CD4-positive, alpha-beta T cell (primary cell): ENCODE data around the gene SFMBT2. TPM values are rescaled to one million over a fixed set of nuclear protein-coding genes. Genes with fewer than 3 reads are reported as not detected.

Experiments used
- ATAC-seq: fragments of 200-7000 bp; cut with Tn5 transposase; one replicate; pipeline ENCODE4 v1.10.0; 2022; ENCODE audit warnings: mild to moderate bottlenecking; ENCODE audit not compliant: poor library complexity
- CTCF ChIA-PET: fragments of 350-600 bp; sonication (Branson Sonifier 250); formaldehyde crosslinking; loops from one replicate; lab custom pipeline; 2021; ENCODE audit warnings: antibody characterized with exemption, inconsistent platforms; lab: Charles Lee
- POLR2A ChIA-PET: fragments of 350-600 bp; sonication (Branson Sonifier 250); formaldehyde crosslinking; loops from one replicate; lab custom pipeline; 2021; ENCODE audit warnings: antibody characterized with exemption, inconsistent platforms; lab: Charles Lee
- DNase-seq, 14 experiments: peaks; one replicate each; pipeline ENCODE4 v3.0.0-alpha.2; 2013 to 2020; ENCODE audit warnings: mixed read lengths in 2 of 14
- H3K27ac ChIP-seq, 2 donors: one replicate each; pipeline versions ENCODE4 v1.5.1 to v1.7.0; 2013; ENCODE audit warnings: low read length in 2 of 2, low read depth in 1 of 2, mild to moderate bottlenecking in 1 of 2
- H3K27me3 ChIP-seq, 2 experiments: 1 replicate in 1 of 2; 2 replicates in 1 of 2; pipeline versions ENCODE4 v1.6.1 to v1.7.0; 2013; ENCODE audit warnings: low read length in 2 of 2, control low read depth in 1 of 2, mild to moderate bottlenecking in 1 of 2, moderate library complexity in 1 of 2; ENCODE audit not compliant: insufficient read depth in 2 of 2, control insufficient read depth in 1 of 2
- H3K36me3 ChIP-seq: one replicate; pipeline ENCODE4 v1.6.1; 2013; ENCODE audit warnings: low read length, control low read depth; ENCODE audit not compliant: insufficient read depth
- H3K4me1 ChIP-seq: one replicate; pipeline ENCODE4 v1.6.1; 2013; ENCODE audit warnings: low read length, control low read depth; ENCODE audit not compliant: insufficient read depth
- H3K4me3 ChIP-seq: one replicate; pipeline ENCODE4 v1.5.1; 2013; ENCODE audit warnings: mild to moderate bottlenecking, low read length, moderate library complexity
- H3K9me3 ChIP-seq, 2 experiments: 1 replicate in 1 of 2; 2 replicates in 1 of 2; pipeline versions ENCODE4 v1.6.1 to v1.7.0; 2013; ENCODE audit warnings: low read length in 2 of 2, mild to moderate bottlenecking in 2 of 2, control low read depth in 1 of 2, moderate library complexity in 1 of 2; ENCODE audit not compliant: control insufficient read depth in 1 of 2, insufficient read depth in 1 of 2
- H3K27ac Mint-ChIP-seq: one replicate; pipeline ENCODE4 v1.8.0; 2020; ENCODE audit warnings: mixed read lengths
- H3K27me3 Mint-ChIP-seq: one replicate; pipeline ENCODE4 v1.8.0; 2021; ENCODE audit warnings: mixed read lengths
- H3K36me3 Mint-ChIP-seq: one replicate; pipeline ENCODE4 v1.8.0; 2021; ENCODE audit warnings: low read depth, mixed read lengths
- H3K4me1 Mint-ChIP-seq: one replicate; pipeline ENCODE4 v1.8.0; 2021; ENCODE audit warnings: low read depth, mixed read lengths
- H3K4me3 Mint-ChIP-seq: one replicate; pipeline ENCODE4 v1.8.0; 2020; ENCODE audit warnings: mild to moderate bottlenecking, mixed read lengths
- H3K9me3 Mint-ChIP-seq: one replicate; pipeline ENCODE4 v1.8.0; 2020; ENCODE audit warnings: mixed read lengths
- intact Hi-C, 2 experiments: fragments of 100-400 bp; cut with DNase I in 1 of 2; cut with micrococcal nuclease in 1 of 2; formaldehyde crosslinking; loops; one replicate each; pipeline versions ENCODE4 v1.15.1 to v1.9.0; 2023 to 2025; cut with DNase I, micrococcal nuclease
- total RNA-seq, 174 experiments: library from RNA in 2 of 174; stranded (reverse) in 2 of 174; gene quantifications; one replicate each; pipeline ENCODE4 v1.2.3 and lab custom pipeline; 2021 to 2026
- TF ChIP-seq, protein P1 (sequence below): fragments of 200-600 bp; IDR thresholded peaks from one replicate; pipeline ENCODE4 v1.8.0; 2022; ENCODE audit warnings: antibody characterized with exemption, mild to moderate bottlenecking

The SFMBT2 gene
- total RNA-seq, 2 experiments from 2014 or later, result 41.0 to 42.0 TPM

DNA sequence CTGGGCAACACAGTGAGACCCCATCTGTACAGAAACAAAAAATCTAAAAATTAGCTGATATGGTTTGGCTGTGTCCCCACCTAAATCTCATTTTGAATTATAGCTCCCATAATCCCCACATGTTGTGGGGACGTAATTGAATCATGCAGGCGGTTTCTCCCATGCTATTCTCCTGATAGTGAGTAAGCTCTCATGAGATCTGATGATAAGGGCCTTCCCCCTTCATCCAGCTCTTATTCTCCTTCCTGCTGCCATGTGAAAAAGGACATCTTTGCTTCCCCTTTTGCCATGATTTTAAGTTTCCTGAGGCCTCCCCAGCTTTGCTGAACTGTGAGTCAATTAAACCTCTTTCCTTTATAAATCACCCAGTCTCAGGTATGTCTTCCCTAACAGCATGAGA lies 136.5 kb downstream of the SFMBT2 start:
- H3K9me3 Mint-ChIP-seq, result no peaks in the 10 kb centered on the region
- ATAC-seq, result no peak
- CTCF ChIA-PET, result no interaction called here
- no peak overlapping the region for H3K27ac Mint-ChIP-seq
- POLR2A ChIA-PET, result no interaction called here
- peaks cover 69% of the 10 kb centered on the region for H3K4me1 Mint-ChIP-seq
- H3K27me3 Mint-ChIP-seq, result no peaks in the 10 kb centered on the region
- H3K4me1 ChIP-seq, result peaks cover 40% of the 10 kb centered on the region
- TF ChIP-seq, protein P1, sequence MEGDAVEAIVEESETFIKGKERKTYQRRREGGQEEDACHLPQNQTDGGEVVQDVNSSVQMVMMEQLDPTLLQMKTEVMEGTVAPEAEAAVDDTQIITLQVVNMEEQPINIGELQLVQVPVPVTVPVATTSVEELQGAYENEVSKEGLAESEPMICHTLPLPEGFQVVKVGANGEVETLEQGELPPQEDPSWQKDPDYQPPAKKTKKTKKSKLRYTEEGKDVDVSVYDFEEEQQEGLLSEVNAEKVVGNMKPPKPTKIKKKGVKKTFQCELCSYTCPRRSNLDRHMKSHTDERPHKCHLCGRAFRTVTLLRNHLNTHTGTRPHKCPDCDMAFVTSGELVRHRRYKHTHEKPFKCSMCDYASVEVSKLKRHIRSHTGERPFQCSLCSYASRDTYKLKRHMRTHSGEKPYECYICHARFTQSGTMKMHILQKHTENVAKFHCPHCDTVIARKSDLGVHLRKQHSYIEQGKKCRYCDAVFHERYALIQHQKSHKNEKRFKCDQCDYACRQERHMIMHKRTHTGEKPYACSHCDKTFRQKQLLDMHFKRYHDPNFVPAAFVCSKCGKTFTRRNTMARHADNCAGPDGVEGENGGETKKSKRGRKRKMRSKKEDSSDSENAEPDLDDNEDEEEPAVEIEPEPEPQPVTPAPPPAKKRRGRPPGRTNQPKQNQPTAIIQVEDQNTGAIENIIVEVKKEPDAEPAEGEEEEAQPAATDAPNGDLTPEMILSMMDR, result no peak
- peaks cover 15% of the 10 kb centered on the region for H3K36me3 ChIP-seq
- no peak overlapping the region for H3K4me3 Mint-ChIP-seq
- peaks cover 67% of the 10 kb centered on the region for H3K36me3 Mint-ChIP-seq
- intact Hi-C loops, result loop anchor here in 1 of 2 experiments (10.0 kb wide), 1 partner anchor 61 kb away; no protein-coding TSS in a partner anchor
- H3K4me3 ChIP-seq, result no peak overlapping the region
- no peaks in the 10 kb centered on the region for H3K27me3 ChIP-seq
- no peak overlapping the region for H3K27ac ChIP-seq
- peaks cover 0 to 8% of the 10 kb centered on the region in 2 experiments for H3K9me3 ChIP-seq
- DNase-seq, result peak in 1 of 14 experiments; percentile 28

GRCh38 chr10:7272008-7272407 lies 138.8 kb downstream of the SFMBT2 start:
- Histone ChIP-seq H3K27me3 (no peaks in the 10 kb centered on the region), H3K4me3 (no peak overlapping the region), H3K27ac (peak overlapping the region in 1 of 2 donors; percentile 35), H3K4me1 (peaks cover 43% of the 10 kb centered on the region), H3K9me3 (peaks cover 0 to 8% of the 10 kb centered on the region in 2 experiments), H3K36me3 (peaks cover 15% of the 10 kb centered on the region)
- intact Hi-C loops, result loop anchor here in 1 of 2 experiments (10.0 kb wide), 1 partner anchor 63 kb away; no protein-coding TSS in a partner anchor
- ChIA-PET CTCF (no interaction called here), POLR2A (no interaction called here)
- peaks cover 59% of the 10 kb centered on the region for H3K4me1 Mint-ChIP-seq
- no peaks in the 10 kb centered on the region for H3K27me3 Mint-ChIP-seq
- no peaks in the 10 kb centered on the region for H3K9me3 Mint-ChIP-seq
- H3K27ac Mint-ChIP-seq, result peak overlapping the region; percentile 86
- TF ChIP-seq, protein P1, result no peak
- peaks cover 59% of the 10 kb centered on the region for H3K36me3 Mint-ChIP-seq
- ATAC-seq (peak; percentile 23), DNase-seq (peak in 7 of 14 experiments; percentile 19 to 59 (median 43))
- H3K4me3 Mint-ChIP-seq, result peak overlapping the region; percentile 43

- TF ChIP-seq, protein P1, result no peak
- Mint-ChIP-seq H3K4me3 (no peak overlapping the region), H3K27me3 (no peaks in the 10 kb centered on the region), H3K27ac (peak overlapping the region; percentile 70), H3K36me3 (peaks cover 51% of the 10 kb centered on the region), H3K9me3 (no peaks in the 10 kb centered on the region), H3K4me1 (peaks cover 42% of the 10 kb centered on the region)
- H3K4me1 ChIP-seq, result peaks cover 42% of the 10 kb centered on the region
- CTCF ChIA-PET, result no interaction called here
- no peaks in the 10 kb centered on the region for H3K27me3 ChIP-seq
- peaks cover 5% of the 10 kb centered on the region for H3K36me3 ChIP-seq
- no peak overlapping the region for H3K27ac ChIP-seq
- no peak overlapping the region for H3K4me3 ChIP-seq
- H3K9me3 ChIP-seq, result peaks cover 0 to 8% of the 10 kb centered on the region in 2 experiments
- POLR2A ChIA-PET, result interaction anchor here (1.8 kb wide), 1 partner anchor 11 kb away, joined by 10 read pairs; no protein-coding TSS in a partner anchor
- ATAC-seq (no peak), DNase-seq (no peak)
- intact Hi-C loops, result loop anchor here (10.0 kb wide), 2 partner anchors 65 to 415 kb away; no protein-coding TSS in a partner anchor
These were observed 140.8 kb downstream of the SFMBT2 start for GRCh38 chr10:7269988-7270387.
